Ovary (tissue), 9 donors: ENCODE measurements around the gene GDPD4. TPM values are rescaled to one million over a fixed set of nuclear protein-coding genes. Genes with fewer than 3 reads are reported as not detected.

Source experiments
- DNase-seq, 5 donors: peaks; one replicate each; pipeline ENCODE4 v3.0.0-alpha.2; 2019 to 2020
- H3K27ac ChIP-seq, 2 donors: fragments of 200-600 bp; one replicate each; pipeline versions ENCODE4 v1.5.1 to v1.8.0; 2019 to 2022
- H3K27me3 ChIP-seq: fragments of 200-600 bp; one replicate; pipeline ENCODE4 v1.8.0; 2022
- H3K36me3 ChIP-seq: fragments of 200-600 bp; sonication (generic); one replicate; pipeline ENCODE4 v1.5.1; 2019
- H3K4me1 ChIP-seq: one replicate; pipeline ENCODE4 v1.8.1; 2013; ENCODE audit warnings: mild to moderate bottlenecking, moderate library complexity; ENCODE audit not compliant: insufficient read depth
- H3K4me3 ChIP-seq: fragments of 200-600 bp; sonication (generic); one replicate; pipeline ENCODE4 v1.5.1; 2017
- H3K9me3 ChIP-seq, 2 donors: fragments of 200-600 bp in 1 of 2; sonication (generic) in 1 of 2; one replicate each; pipeline versions ENCODE4 v1.5.1 to v1.8.1; 2013 to 2019; ENCODE audit warnings: mild to moderate bottlenecking in 1 of 2, moderate library complexity in 1 of 2
- CTCF ChIP-seq, 3 donors: fragments of 450-650 bp in 2 of 3; fragments of 200-600 bp in 1 of 3; IDR thresholded peaks; one replicate each; pipeline versions ENCODE4 v1.5.1 to v1.8.0; 2016 to 2022; ENCODE audit warnings: antibody characterized with exemption in 3 of 3, mild to moderate bottlenecking in 1 of 3
- EP300 ChIP-seq: sonication (generic); formaldehyde crosslinking; IDR thresholded peaks from one replicate; pipeline ENCODE4 v1.6.1; 2017; ENCODE audit warnings: antibody characterized with exemption
- POLR2A ChIP-seq: fragments of 450-650 bp; IDR thresholded peaks from one replicate; pipeline ENCODE4 v1.6.1; 2017; ENCODE audit warnings: antibody characterized with exemption, mild to moderate bottlenecking, moderate library complexity
- WGBS, 3 donors: extraction: QIAGEN DNeasy Blood & Tissue Kit in 1 of 3; methylation state at CpG; one replicate each; pipeline versions ENCODE4 v1.1.5 to v1.1.7; 2013 to 2017; 5-methylcytosine and 5-hydroxymethylcytosine counted together
- intact Hi-C, 4 donors: fragments of 100-400 bp; cut with DNase I; formaldehyde crosslinking; loops; one replicate each; pipeline versions ENCODE4 v1.11.0 to v1.15.1; 2022 to 2023
- polyA plus RNA-seq, 2 donors: library from polyadenylated mRNA; stranded (reverse); fragments of 200-250 nt in 1 of 2; fragments of 350-450 nt in 1 of 2; fragmentation: Illumina TruSeq in 1 of 2; extraction: RNeasy Lipid Tissue Mini Kit (QIAGEN cat#74804) in 1 of 2; gene quantifications; one replicate each; pipeline ENCODE4 v1.2.3, GENCODE V29; 2013 to 2014
- total RNA-seq, 7 donors: library from RNA; depleted of rRNA in 2 of 7; stranded (reverse); fragments of >200 nt in 2 of 7; fragmentation: NEBNext Ultra II Directional in 3 of 7; extraction: Animal tissue kit (Norgen Biotek cat#: 25700) in 3 of 7; gene quantifications; one replicate each; pipeline versions ENCODE4 v1.1.0 to v1.2.4, GENCODE V29; 2016 to 2023
- donor health status: DM: no; HTN: no; CAD: no; lungs with moderate emphysema.
- donor health status: DM: no; HTN: no; CAD: no.
- donor health status: Bipolar disorder and iron deficiency.
- donor health status: DM: yes; HTN: yes; CAD: no.
- donor health status: DM: no; HTN: no; CAD: no.
- donor health status: DM: yes; HTN: yes; CAD: no.

Gene GDPD4
- total and polyA plus RNA-seq, 9 donors, result 0.32 TPM; not detected in 8

- intact Hi-C loops, result loop anchor here in 1 of 4 donors (10.0 kb wide), 1 partner anchor 328 kb away; no protein-coding TSS in a partner anchor
Observed at GRCh38 chr11:77207019-77207485, 94.4 kb downstream of the GDPD4 start.

GRCh38 chr11:77206264-77207018 is 95.0 kb downstream of the GDPD4 start:
- Histone ChIP-seq H3K36me3 (no peaks in the 10 kb centered on the region), H3K4me3 (no peak overlapping the region), H3K9me3 (no peaks in the 10 kb centered on the region), H3K27ac (no peak overlapping the region), H3K4me1 (no peaks in the 10 kb centered on the region), H3K27me3 (no peaks in the 10 kb centered on the region)
- intact Hi-C loops, result loop anchor here in 1 of 4 donors (10.0 kb wide), 1 partner anchor 328 kb away; no protein-coding TSS in a partner anchor
- TF ChIP-seq CTCF (IDR thresholded peaks at IDR 0.05), result no peak
- TF ChIP-seq EP300, result no peak
- no peak for TF ChIP-seq POLR2A
- DNase-seq, result no peak
- WGBS, 3 donors, result 83 to 87% (median 85%) methylated on average over 13 of the region's 13 CpGs

More at GRCh38 chr11:77207019-77207485, 94.4 kb downstream of the GDPD4 start:
- Histone ChIP-seq H3K36me3 (no peaks in the 10 kb centered on the region), H3K27ac (no peak overlapping the region), H3K27me3 (no peaks in the 10 kb centered on the region), H3K4me3 (no peak overlapping the region), H3K4me1 (no peaks in the 10 kb centered on the region), H3K9me3 (no peaks in the 10 kb centered on the region)
- 72 to 80% (median 76%) methylated on average over 10 of the region's 10 CpGs for WGBS, 3 donors
- TF ChIP-seq EP300, result no peak
- no peak for TF ChIP-seq CTCF (IDR thresholded peaks at IDR 0.05)
- TF ChIP-seq POLR2A, result no peak
- peak in 2 of 5 donors; percentile 11 to 35 for DNase-seq

GRCh38 chr11:77205467-77206263 is 95.8 kb downstream of the GDPD4 start:
- no peak overlapping the region for H3K4me3 ChIP-seq
- no peaks in the 10 kb centered on the region for H3K9me3 ChIP-seq
- intact Hi-C loops, result loop anchor here in 1 of 4 donors (10.0 kb wide), 1 partner anchor 329 kb away; no protein-coding TSS in a partner anchor
- no peak overlapping the region for H3K27ac ChIP-seq
- no peaks in the 10 kb centered on the region for H3K27me3 ChIP-seq
- peak in 2 of 5 donors; percentile 14 to 26 for DNase-seq
- TF ChIP-seq CTCF (IDR thresholded peaks at IDR 0.05) (no peak), POLR2A (no peak), EP300 (no peak)
- WGBS, 3 donors, result 80 to 82% (median 81%) methylated on average over 23 to 30 of the region's 30 CpGs
- no peaks in the 10 kb centered on the region for H3K36me3 ChIP-seq
- no peaks in the 10 kb centered on the region for H3K4me1 ChIP-seq

- Histone ChIP-seq H3K9me3 (no peaks in the 10 kb centered on the region), H3K27ac (no peak overlapping the region), H3K4me3 (no peak overlapping the region), H3K4me1 (no peaks in the 10 kb centered on the region), H3K36me3 (no peaks in the 10 kb centered on the region), H3K27me3 (no peaks in the 10 kb centered on the region)
- intact Hi-C loops, result loop anchor here in 1 of 4 donors (10.0 kb wide), 1 partner anchor 330 kb away; no protein-coding TSS in a partner anchor
- TF ChIP-seq EP300 (no peak), POLR2A (no peak), CTCF (IDR thresholded peaks at IDR 0.05) (no peak)
- DNase-seq, result peak in 1 of 5 donors; percentile 5
- WGBS, 3 donors, result 79 to 88% (median 82%) methylated on average over 12 of the region's 12 CpGs
Observed at GRCh38 chr11:77204754-77205466, 96.6 kb downstream of the GDPD4 start.
